ENCODE data around the gene ADTRP.

The ADTRP gene

GRCh38 chr6:11754625-11755271 lies 23.9 kb downstream of the ADTRP start:
- no peak for DNase-seq

- DNase-seq: no peak
Measured at GRCh38 chr6:11753798-11754197, 24.8 kb downstream of the ADTRP start.

- DNase-seq: no peak
Measured at GRCh38 chr6:11752360-11752759, 26.2 kb downstream of the ADTRP start.

GRCh38 chr6:11750682-11751081 lies 27.9 kb downstream of the ADTRP start:
- no peak for DNase-seq

GRCh38 chr6:11748591-11749210 lies 29.9 kb downstream of the ADTRP start:
- DNase-seq: no peak

GRCh38 chr6:11747021-11747420 lies 31.6 kb downstream of the ADTRP start:
- DNase-seq: no peak

DNA sequence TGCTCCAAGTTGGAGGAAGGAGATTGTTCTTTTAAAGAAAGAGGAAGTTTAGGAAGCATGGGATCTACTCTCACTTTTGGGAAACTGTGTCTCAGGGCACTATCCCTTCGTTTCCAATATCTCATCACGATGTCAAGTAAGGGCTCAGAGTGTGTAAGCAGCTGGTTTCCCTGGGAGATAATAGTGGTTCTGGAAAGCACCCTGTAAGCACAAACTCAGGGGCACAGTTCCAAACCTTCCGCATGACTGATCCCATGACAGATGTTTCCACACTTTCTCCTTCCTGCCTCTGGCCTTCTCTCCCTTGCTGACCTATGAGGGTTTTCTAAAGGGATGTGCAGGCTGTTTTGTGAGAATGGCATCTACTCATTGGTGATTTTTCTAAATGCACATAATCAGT lies 33.9 kb downstream of the ADTRP start:
- DNase-seq: no peak

DNA sequence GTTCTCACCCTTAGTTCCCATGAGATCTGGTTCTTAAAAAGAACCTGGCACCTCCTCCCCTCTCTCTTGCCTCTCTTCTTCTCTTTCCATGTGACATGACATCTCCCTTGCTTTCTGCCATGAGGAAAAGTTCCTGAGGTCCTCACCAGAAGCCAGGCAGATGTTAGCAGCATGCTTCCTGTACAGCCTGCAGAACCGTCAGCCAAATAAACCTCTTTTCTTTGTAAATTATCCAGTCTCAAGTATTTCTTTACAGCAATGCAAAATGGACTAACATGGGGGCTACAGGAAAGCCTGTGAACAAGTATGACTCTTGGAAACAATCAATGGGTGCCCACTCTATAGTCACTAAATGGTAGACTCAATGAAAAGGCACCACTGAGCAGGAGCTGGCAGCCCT lies 34.5 kb downstream of the ADTRP start:
- DNase-seq: no peak

GRCh38 chr6:11740875-11741274 lies 37.7 kb downstream of the ADTRP start:
- no peak for DNase-seq

- no peak for DNase-seq
Measured at GRCh38 chr6:11738661-11739375, 39.8 kb downstream of the ADTRP start.

GRCh38 chr6:11738234-11738633 lies 40.4 kb downstream of the ADTRP start:
- no peak for DNase-seq

GRCh38 chr6:11736601-11737000 lies 42.0 kb downstream of the ADTRP start:
- DNase-seq: no peak

- no peak for DNase-seq
Measured at GRCh38 chr6:11734861-11735613, 43.6 kb downstream of the ADTRP start.

DNA sequence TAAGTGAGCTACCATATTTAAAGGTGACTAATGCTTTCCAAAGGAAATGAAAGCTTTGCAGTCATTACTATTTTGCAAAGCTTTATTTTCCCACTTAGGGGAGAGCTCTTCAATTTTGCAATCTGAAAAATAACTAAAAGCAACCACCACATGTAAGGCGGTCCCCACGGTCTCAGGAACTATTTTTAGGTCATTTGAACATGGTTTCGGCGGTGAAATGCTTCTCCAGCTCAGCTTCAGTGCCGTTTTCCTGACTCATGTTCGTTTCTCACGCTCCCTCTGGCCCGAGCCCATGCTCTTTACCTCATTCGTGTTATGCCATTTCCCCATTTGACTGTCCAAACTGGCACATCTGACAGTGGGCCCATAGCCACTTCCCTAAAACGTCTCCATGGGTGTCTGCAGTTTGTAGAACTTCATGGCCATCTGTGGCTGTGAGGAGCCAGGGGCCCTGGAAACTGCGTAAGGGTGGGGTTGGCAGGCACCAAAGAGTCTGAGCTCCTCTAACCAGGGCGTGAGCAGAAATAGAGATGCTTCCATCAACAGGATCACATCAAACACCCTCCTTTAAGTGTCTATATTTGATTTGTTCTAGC lies 46.5 kb downstream of the ADTRP start:
- DNase-seq: no peak

DNA sequence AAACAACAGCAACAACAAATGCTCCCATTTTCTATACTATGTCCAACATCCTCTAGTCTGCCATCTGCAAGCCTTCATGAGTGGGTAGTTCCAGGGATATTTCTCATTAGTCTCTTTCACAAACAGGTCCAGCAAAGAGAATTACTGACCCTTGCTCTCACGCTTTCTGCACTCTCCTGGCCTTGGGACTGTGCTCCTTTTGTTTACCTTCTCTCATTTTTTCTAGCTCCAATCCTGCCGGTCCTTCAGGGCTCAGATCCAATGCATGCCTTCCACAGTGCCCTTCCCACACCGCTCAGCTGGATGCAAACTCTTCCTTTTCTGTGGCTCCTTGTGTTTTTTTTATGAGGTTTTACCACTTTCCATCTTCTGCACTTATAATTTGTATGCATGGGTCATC lies 47.2 kb downstream of the ADTRP start:
- no peak for DNase-seq

DNA sequence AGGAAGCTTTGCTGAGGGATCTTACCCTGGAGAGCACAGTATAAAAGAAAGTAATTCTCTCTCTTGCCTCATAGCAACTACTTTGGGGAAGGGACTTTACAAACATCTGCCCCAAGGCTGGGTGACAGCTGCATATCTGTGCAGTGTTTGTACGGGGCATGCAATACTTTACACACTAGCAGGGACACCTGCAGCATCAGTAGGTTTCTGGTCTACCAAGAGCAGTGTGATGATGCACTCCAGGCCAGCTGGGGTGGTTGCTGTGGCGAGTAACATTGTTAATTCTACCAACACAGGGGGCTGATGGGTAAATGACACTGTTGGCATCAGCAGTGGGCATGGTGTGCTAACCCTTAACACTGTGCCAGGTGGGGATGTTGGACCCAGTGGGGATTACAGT lies 48.0 kb downstream of the ADTRP start:
- DNase-seq: no peak

- DNase-seq: no peak
Measured at GRCh38 chr6:11729076-11729475, 49.5 kb downstream of the ADTRP start.

DNA sequence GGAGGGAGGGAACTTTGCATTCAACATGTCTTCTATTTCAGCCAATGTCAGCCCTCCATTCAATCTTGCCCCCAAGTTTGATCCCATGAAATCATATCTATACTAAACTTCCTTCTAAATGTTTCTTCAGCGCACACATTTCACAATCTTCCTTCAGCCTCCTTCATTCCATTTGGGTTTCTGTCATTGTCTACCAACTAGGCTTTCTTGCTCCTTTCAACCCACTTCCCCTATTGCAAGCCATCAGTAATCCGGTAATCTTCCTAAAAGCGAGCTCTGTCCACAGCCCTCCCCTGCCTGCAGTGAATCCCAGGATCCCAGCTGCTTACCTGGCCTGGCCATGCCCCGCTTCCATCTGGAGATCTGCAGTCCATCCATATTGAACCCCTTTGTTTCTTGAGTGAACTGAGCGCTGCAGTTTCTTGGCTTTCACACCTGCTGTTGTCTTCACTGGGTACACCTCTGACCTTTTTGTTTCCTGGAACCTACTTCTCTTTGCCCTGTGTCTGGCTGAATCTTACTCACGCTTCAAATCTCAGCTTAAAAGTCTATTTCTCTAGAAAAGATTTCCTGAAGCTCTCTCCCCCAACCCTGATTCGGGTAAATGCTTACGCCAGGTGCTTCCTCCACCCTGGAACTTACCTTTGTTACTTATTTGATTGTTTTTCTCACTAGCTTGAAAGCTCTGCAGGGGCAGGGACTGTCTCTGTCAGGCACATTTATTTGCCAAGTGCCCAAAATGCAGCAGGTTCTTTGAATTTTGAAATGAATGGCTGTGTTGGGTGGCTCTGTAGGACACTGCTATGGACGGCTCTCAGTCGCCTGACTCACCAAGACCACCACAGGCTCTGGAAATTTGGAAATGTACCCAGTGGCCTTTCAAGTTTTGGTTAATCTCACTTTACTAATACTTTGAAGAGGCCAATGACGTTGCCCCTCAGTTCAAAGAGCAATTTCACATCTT lies 50.3 kb downstream of the ADTRP start:
- DNase-seq: no peak

- no peak for DNase-seq
Measured at GRCh38 chr6:11727346-11727997, 51.1 kb downstream of the ADTRP start.

DNA sequence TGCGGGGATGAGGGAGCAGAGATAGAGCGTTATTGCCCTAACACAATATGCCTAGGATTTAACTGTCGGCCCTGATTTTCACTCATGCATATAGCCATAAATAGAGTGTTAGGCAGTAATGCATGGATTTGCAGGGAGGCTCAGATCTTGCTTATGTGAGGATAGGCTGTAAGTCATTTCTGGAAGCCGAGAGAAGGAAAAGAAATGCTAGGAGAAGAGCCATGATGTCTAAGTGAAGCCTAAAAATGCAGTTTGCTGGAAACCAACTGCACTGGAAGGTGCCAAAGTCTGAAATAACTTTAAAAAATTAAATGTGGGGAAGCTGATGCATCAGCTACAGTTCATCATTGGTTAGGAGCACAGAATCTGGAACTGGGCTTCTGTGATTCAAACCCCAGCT lies 54.3 kb downstream of the ADTRP start:
- no peak for DNase-seq
